Heart right ventricle (tissue), 16 donors: ENCODE measurements around the gene CMC2. TPM values are rescaled to one million over a fixed set of nuclear protein-coding genes. Genes with fewer than 3 reads are reported as not detected.

Experiments used
- ATAC-seq, 8 donors: fragments of 200-7000 bp; cut with Tn5 transposase; one replicate each; pipeline ENCODE4 v1.9.1; 2020; ENCODE audit warnings: mild to moderate bottlenecking in 8 of 8, moderate library complexity in 8 of 8, moderate number of reproducible peaks in 1 of 8
- DNase-seq, 2 donors: peaks; one replicate each; pipeline ENCODE4 v3.0.0-alpha.2; 2020
- H3K27ac ChIP-seq, 10 donors: fragments of 200-600 bp; sonication (generic) in 2 of 10; one replicate each; pipeline versions ENCODE4 v1.5.0 to v1.8.0; 2020 to 2022; ENCODE audit warnings: mild to moderate bottlenecking in 3 of 10
- H3K27me3 ChIP-seq, 7 donors: fragments of 200-600 bp; one replicate each; pipeline ENCODE4 v1.8.0; 2021 to 2022; ENCODE audit warnings: mild to moderate bottlenecking in 2 of 7
- H3K36me3 ChIP-seq, 9 donors: fragments of 200-600 bp; sonication (generic) in 1 of 9; one replicate each; pipeline versions ENCODE4 v1.5.0 to v1.8.0; 2020 to 2022; ENCODE audit warnings: mild to moderate bottlenecking in 2 of 9
- H3K4me1 ChIP-seq, 9 donors: fragments of 200-600 bp; sonication (generic) in 1 of 9; one replicate each; pipeline versions ENCODE4 v1.5.0 to v1.8.0; 2020 to 2022; ENCODE audit warnings: mild to moderate bottlenecking in 4 of 9
- H3K4me3 ChIP-seq, 10 donors: fragments of 200-600 bp; sonication (generic) in 2 of 10; one replicate each; pipeline versions ENCODE4 v1.5.0 to v1.8.0; 2020 to 2022; ENCODE audit warnings: mild to moderate bottlenecking in 7 of 10, moderate library complexity in 2 of 10
- H3K9me3 ChIP-seq, 11 donors: fragments of 200-600 bp in 10 of 11; sonication (generic) in 2 of 11; one replicate each; pipeline versions ENCODE4 v1.5.0 to v1.8.0; 2013 to 2022; ENCODE audit warnings: mild to moderate bottlenecking in 2 of 11, control low read depth in 1 of 11, moderate library complexity in 1 of 11
- CTCF ChIP-seq, 9 donors: fragments of 200-600 bp; sonication (generic) in 2 of 9; IDR thresholded peaks; one replicate each; pipeline versions ENCODE4 v1.5.0 to v1.8.0; 2021 to 2022; ENCODE audit warnings: antibody characterized with exemption in 9 of 9, mild to moderate bottlenecking in 5 of 9, moderate library complexity in 1 of 9
- WGBS, 2 donors: extraction: QIAGEN DNeasy Blood & Tissue Kit; methylation state at CpG; one replicate each; pipeline ENCODE4 v1.1.7; 2013; ENCODE audit warnings: inconsistent platforms in 1 of 2; 5-methylcytosine and 5-hydroxymethylcytosine counted together
- intact Hi-C, 10 donors: fragments of 100-400 bp; cut with DNase I; formaldehyde crosslinking; loops; one replicate each; pipeline versions ENCODE4 v1.11.1 to v1.14.2; 2022
- polyA plus RNA-seq, 2 donors: library from polyadenylated mRNA; stranded (reverse); fragments of 200-250 nt; gene quantifications; one replicate each; pipeline ENCODE4 v1.2.3, GENCODE V29; 2013
- total RNA-seq, 10 donors: library from RNA; stranded (reverse); fragmentation: NEBNext Ultra II Directional in 3 of 10; extraction: Animal tissue kit (Norgen Biotek cat#: 25700) in 3 of 10; gene quantifications; one replicate each; pipeline versions ENCODE4 v1.2.1 to v1.2.4, GENCODE V29; 2021 to 2023
- donor health status: Arrhythmogenic right ventricular cardiomyopathy.
- donor health status: ischemic (EF 13 %, LVEDD 7.1; RV severe dilation, severe dysfunction).
- donor health status: healthy with polysubstance abuse.
- donor health status: DM: no; HTN: yes; CAD: no.
- donor health status: DM: no; HTN: no; CAD: no.
- donor health status: ischemic (EF 25% LVEDD 6.9; RV normal size, moderate dysfunction).
- donor health status: ischemic (EF 25% LVEDD 5.7; RV mildly dilated, moderate dysfunction).
- donor health status: healthy.
- donor health status: DM: yes; HTN: yes; CAD: no.
- donor health status: Ischemic cardiomyopathy.
- donor health status: ischemic (EF 35%, LVEDD 5.7; RV mildly dilated, moderate dysfunction).
- donor health status: nonischemic (EF 11% LVEDD 7.7; RV severe dilation, severe dysfunction).
- donor health status: DM: yes; HTN: yes; CAD: no.
- donor health status: PGD.
- donor health status: ischemic (EF 29% LVEDD 5.4; RV normal size, mild dysfunction).
- donor health status: nonischemic (EF 23%, LVEDD 6.1; RV moderate dilation, normal function).

CMC2 gene
- total and polyA plus RNA-seq, 12 donors: 84.3 to 341 (median 121) TPM

DNA sequence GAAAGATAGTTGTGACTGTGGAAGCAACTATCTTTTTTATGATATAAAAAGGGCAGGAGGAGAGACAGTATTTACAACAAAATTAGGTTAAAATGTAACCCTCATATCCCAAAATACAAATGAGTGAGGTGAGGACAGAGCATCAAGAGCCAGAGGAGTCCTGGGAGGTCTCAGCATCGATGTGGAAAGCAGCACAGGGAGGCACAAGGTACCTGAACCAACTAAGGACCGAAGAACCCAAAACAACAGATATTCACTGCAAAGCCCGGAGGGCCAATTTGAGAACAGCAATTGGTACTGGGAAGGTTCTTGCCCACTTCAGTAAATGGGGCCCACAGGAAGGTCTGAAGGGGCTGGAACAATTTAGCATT, 37.6 kb downstream of the CMC2 start:
- Histone ChIP-seq H3K27ac (no peak overlapping the region), H3K4me3 (no peak overlapping the region), H3K36me3 (peaks cover 0 to 36% (median 10%) of the 10 kb centered on the region in 9 donors), H3K27me3 (no peaks in the 10 kb centered on the region), H3K4me1 (no peaks in the 10 kb centered on the region), H3K9me3 (no peaks in the 10 kb centered on the region)
- ATAC-seq (no peak), DNase-seq (no peak)
- intact Hi-C loops: loop anchor here in 1 of 10 donors (10.0 kb wide), 1 partner anchor 64 kb away; no protein-coding TSS in a partner anchor
- TF ChIP-seq CTCF (IDR thresholded peaks at IDR 0.05): no peak
- 96 to 97% methylated on average over 3 of the region's 3 CpGs for WGBS, 2 donors

GRCh38 chr16:80968386-80969113, 38.1 kb downstream of the CMC2 start:
- peaks cover 0 to 33% (median 10%) of the 10 kb centered on the region in 9 donors for H3K36me3 ChIP-seq
- ATAC-seq (no peak), DNase-seq (no peak)
- H3K27ac ChIP-seq: no peak overlapping the region
- H3K4me1 ChIP-seq: no peaks in the 10 kb centered on the region
- H3K9me3 ChIP-seq: no peaks in the 10 kb centered on the region
- H3K27me3 ChIP-seq: no peaks in the 10 kb centered on the region
- 80 to 91% methylated on average over 4 of the region's 4 CpGs for WGBS, 2 donors
- H3K4me3 ChIP-seq: no peak overlapping the region
- intact Hi-C loops: loop anchor here in 1 of 10 donors (10.0 kb wide), 1 partner anchor 64 kb away; no protein-coding TSS in a partner anchor
- no peak for TF ChIP-seq CTCF (IDR thresholded peaks at IDR 0.05)

DNA sequence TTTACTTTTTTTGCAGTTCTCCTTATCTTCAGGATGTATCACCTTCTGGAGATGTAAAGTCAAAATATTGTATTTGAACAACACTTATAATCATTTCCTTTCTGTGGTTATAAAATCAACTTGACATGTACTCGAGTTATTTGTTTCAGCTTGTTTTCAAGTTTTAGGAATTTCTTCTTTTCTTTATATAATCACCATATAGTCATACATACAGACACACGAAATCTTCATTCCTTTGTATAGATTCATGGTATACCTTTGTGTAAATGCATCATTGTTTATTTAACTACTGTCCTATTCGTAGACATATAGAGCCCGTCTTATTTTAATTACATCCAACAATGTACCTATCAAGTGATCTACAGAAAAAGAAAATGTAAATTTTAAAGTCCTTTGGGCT, 40.1 kb downstream of the CMC2 start:
- Histone ChIP-seq H3K4me1 (no peaks in the 10 kb centered on the region), H3K4me3 (no peak overlapping the region), H3K27ac (no peak overlapping the region), H3K36me3 (peaks cover 0 to 22% (median 10%) of the 10 kb centered on the region in 9 donors), H3K27me3 (no peaks in the 10 kb centered on the region), H3K9me3 (peaks cover 0 to under 1% (median 0%) of the 10 kb centered on the region in 11 donors)
- no peak for TF ChIP-seq CTCF (IDR thresholded peaks at IDR 0.05)
- DNase-seq (no peak), ATAC-seq (no peak)
- 77 to 95% methylated on average over 4 of the region's 4 CpGs for WGBS, 2 donors
- intact Hi-C loops: loop anchor here in 1 of 10 donors (10.0 kb wide), 1 partner anchor 62 kb away; no protein-coding TSS in a partner anchor

- Histone ChIP-seq H3K4me3 (no peak overlapping the region), H3K27me3 (no peaks in the 10 kb centered on the region), H3K27ac (no peak overlapping the region), H3K9me3 (peaks cover 0 to 22% (median 5%) of the 10 kb centered on the region in 11 donors), H3K36me3 (peaks cover 0 to 10% (median 0%) of the 10 kb centered on the region in 9 donors), H3K4me1 (no peaks in the 10 kb centered on the region)
- WGBS, 2 donors: 72 to 78% methylated on average over 2 of the region's 2 CpGs
- DNase-seq: no peak
- intact Hi-C loops: loop anchor here in 1 of 10 donors (10.0 kb wide), 1 partner anchor 60 kb away; no protein-coding TSS in a partner anchor
- no peak for ATAC-seq
- no peak for TF ChIP-seq CTCF (IDR thresholded peaks at IDR 0.05)
Observed at GRCh38 chr16:80964351-80964750, 42.3 kb downstream of the CMC2 start.
